GM18526 (cell line): ENCODE results near the gene ANO10.

Experiments used
- POLR2A ChIP-seq: IDR thresholded peaks from 3 replicates; pipeline ENCODE4 v1.6.1; 2011; ENCODE audit not compliant: insufficient read length; ENCODE audit errors: extremely low read depth

The ANO10 gene

GRCh38 chr3:43461345-43461744 is 160.5 kb downstream of the ANO10 start:
- no peak for TF ChIP-seq POLR2A

- TF ChIP-seq POLR2A = no peak
Measured at GRCh38 chr3:43455233-43455632, 166.6 kb downstream of the ANO10 start.

GRCh38 chr3:43453981-43454380 is 167.8 kb downstream of the ANO10 start:
- no peak for TF ChIP-seq POLR2A

- no peak for TF ChIP-seq POLR2A
Measured at GRCh38 chr3:43451670-43452254, 170.0 kb downstream of the ANO10 start.

- TF ChIP-seq POLR2A = no peak
Measured at GRCh38 chr3:43448098-43448497, 173.7 kb downstream of the ANO10 start.

- TF ChIP-seq POLR2A = no peak
Measured at GRCh38 chr3:43445820-43446219, 176.0 kb downstream of the ANO10 start.

- no peak for TF ChIP-seq POLR2A
Measured at GRCh38 chr3:43442872-43443395, 178.9 kb downstream of the ANO10 start.

- TF ChIP-seq POLR2A = no peak
Measured at GRCh38 chr3:43436507-43437140, 185.2 kb downstream of the ANO10 start.

- no peak for TF ChIP-seq POLR2A
Measured at GRCh38 chr3:43435706-43436105, 186.1 kb downstream of the ANO10 start.

- no peak for TF ChIP-seq POLR2A
Measured at GRCh38 chr3:43434431-43434830, 187.4 kb downstream of the ANO10 start.

- no peak for TF ChIP-seq POLR2A
Measured at GRCh38 chr3:43432462-43432861, 189.3 kb downstream of the ANO10 start.

- no peak for TF ChIP-seq POLR2A
Measured at GRCh38 chr3:43426388-43426787, 195.4 kb downstream of the ANO10 start.

GRCh38 chr3:43425829-43426228 is 196.0 kb downstream of the ANO10 start:
- TF ChIP-seq POLR2A = no peak

GRCh38 chr3:43423639-43424038 is 198.2 kb downstream of the ANO10 start:
- no peak for TF ChIP-seq POLR2A

- TF ChIP-seq POLR2A = no peak
Measured at GRCh38 chr3:43423142-43423541, 198.7 kb downstream of the ANO10 start.

- no peak for TF ChIP-seq POLR2A
Measured at GRCh38 chr3:43418601-43419272, 203.1 kb downstream of the ANO10 start.

- no peak for TF ChIP-seq POLR2A
Measured at GRCh38 chr3:43417133-43417532, 204.7 kb downstream of the ANO10 start.

GRCh38 chr3:43415088-43415487 is 206.7 kb downstream of the ANO10 start:
- no peak for TF ChIP-seq POLR2A
